Brain microvascular endothelial cell (primary cell): ENCODE results near the gene LCT.
"Not testable (repeated sequence)": the region's sequence is repeated elsewhere in the genome, so short reads cannot be mapped to it uniquely, and the experiment has no call there.

Experiments used
- DNase-seq: peaks from one replicate; pipeline ENCODE4 v3.0.0-alpha.2; 2020
- H3K27ac ChIP-seq: fragments of 250-450 bp; sonication (Bioruptor Pico); 2 replicates; pipeline ENCODE4 v1.5.1; 2020; ENCODE audit warnings: mild to moderate bottlenecking, moderate library complexity
- H3K27me3 ChIP-seq: fragments of 250-450 bp; sonication (Bioruptor Pico); replicated peaks from 2 replicates; pipeline ENCODE4 v1.5.1; 2020; ENCODE audit warnings: mild to moderate bottlenecking
- H3K36me3 ChIP-seq: fragments of 250-450 bp; sonication (Bioruptor Pico); replicated peaks from 2 replicates; pipeline ENCODE4 v1.5.1; 2020; ENCODE audit warnings: mild to moderate bottlenecking
- H3K4me3 ChIP-seq: 2 replicates; pipeline ENCODE4 v1.5.1; 2011; ENCODE audit warnings: low read depth, mild to moderate bottlenecking, control low read depth, low read length, moderate library complexity
- CTCF ChIP-seq: IDR thresholded peaks from 2 replicates; pipeline ENCODE4 v1.5.1; 2011; ENCODE audit warnings: low read depth, mild to moderate bottlenecking, moderate library complexity, low read length, control low read depth, inconsistent platforms; ENCODE audit errors: missing control alignments
- in situ Hi-C: cut with HindIII; loops from 2 replicates; pipeline ENCODE4 v1.10.0; 2017; ENCODE audit warnings: low sequenced_read_pairs, low pct_ligation_motif_present

Gene LCT

GRCh38 chr2:135798762-135799161 lies 38.2 kb downstream of the LCT start:
- Histone ChIP-seq H3K27me3 (no peaks in the 10 kb centered on the region), H3K4me3 (no peak overlapping the region), H3K36me3 (no peaks in the 10 kb centered on the region), H3K27ac (no peak overlapping the region)
- peak; percentile 33 for TF ChIP-seq CTCF
- peak; percentile 36 for DNase-seq
- in situ Hi-C loops = no loop called here

- Histone ChIP-seq H3K27ac (no peak overlapping the region), H3K36me3 (no peaks in the 10 kb centered on the region), H3K4me3 (no peak overlapping the region), H3K27me3 (no peaks in the 10 kb centered on the region)
- in situ Hi-C loops = no loop called here
- TF ChIP-seq CTCF = no peak
- no peak for DNase-seq
These were observed 38.7 kb downstream of the LCT start for GRCh38 chr2:135798275-135798705.

GRCh38 chr2:135797497-135798274 lies 39.3 kb downstream of the LCT start:
- Histone ChIP-seq H3K4me3 (no peak overlapping the region), H3K27me3 (no peaks in the 10 kb centered on the region), H3K27ac (no peak overlapping the region), H3K36me3 (no peaks in the 10 kb centered on the region)
- in situ Hi-C loops = no loop called here
- peak; percentile 97 for TF ChIP-seq CTCF
- DNase-seq = peak; percentile 77

- no peak overlapping the region for H3K4me3 ChIP-seq
- H3K27ac ChIP-seq = no peak overlapping the region
- H3K27me3 ChIP-seq = no peaks in the 10 kb centered on the region
- no peak for TF ChIP-seq CTCF
- no peak for DNase-seq
- H3K36me3 ChIP-seq = no peaks in the 10 kb centered on the region
- in situ Hi-C loops = no loop called here
These were observed 40.4 kb downstream of the LCT start for GRCh38 chr2:135796606-135797005.

GRCh38 chr2:135795641-135796040 lies 41.3 kb downstream of the LCT start:
- H3K4me3 ChIP-seq, in situ Hi-C loops, DNase-seq: not testable (repeated sequence)

More at GRCh38 chr2:135795641-135796040, 41.3 kb downstream of the LCT start:
- not testable (repeated sequence) for H3K36me3 ChIP-seq, H3K27me3 ChIP-seq, H3K27ac ChIP-seq
- peak; percentile 19 for TF ChIP-seq CTCF
